Transverse colon (tissue), 4 donors: ENCODE measurements around the gene RNGTT. TPM values are rescaled to one million over a fixed set of nuclear protein-coding genes. Genes with fewer than 3 reads are reported as not detected.

ENCODE experiments used
- DNase-seq: peaks from one replicate; pipeline ENCODE4 v3.0.0-alpha.2; 2019
- H3K27ac ChIP-seq, 4 donors: fragments of 200-600 bp; sonication (generic); 2 replicates each; pipeline ENCODE4 v1.5.1; 2016 to 2018; ENCODE audit warnings: inconsistent platforms in 4 of 4
- H3K27me3 ChIP-seq: fragments of 200-600 bp; sonication (generic); 2 replicates; pipeline ENCODE4 v1.5.1; 2017; ENCODE audit warnings: inconsistent platforms
- H3K36me3 ChIP-seq, 4 donors: fragments of 200-600 bp; sonication (generic); 2 replicates each; pipeline ENCODE4 v1.5.1; 2017 to 2019; ENCODE audit warnings: inconsistent platforms in 4 of 4
- H3K4me1 ChIP-seq, 4 donors: fragments of 200-600 bp; sonication (generic); 2 replicates each; pipeline ENCODE4 v1.5.1; 2017 to 2020; ENCODE audit warnings: inconsistent platforms in 4 of 4
- H3K4me3 ChIP-seq, 4 donors: fragments of 200-600 bp; sonication (generic); 1 replicate in 1 of 4; 2 replicates in 3 of 4; pipeline versions ENCODE4 v1.5.1 to v1.6.1; 2017 to 2019; ENCODE audit warnings: inconsistent platforms in 4 of 4
- H3K9me3 ChIP-seq, 2 donors: fragments of 200-600 bp; sonication (generic); 2 replicates each; pipeline ENCODE4 v1.5.1; 2017 to 2019; ENCODE audit warnings: inconsistent platforms in 2 of 2
- CTCF ChIP-seq, 5 experiments: fragments of 200-600 bp in 3 of 5; fragments of 450-650 bp in 2 of 5; sonication (generic) in 3 of 5; IDR thresholded peaks; 1 replicate in 2 of 5; 2 replicates in 3 of 5; pipeline ENCODE4 v1.5.1; 2016 to 2017; ENCODE audit warnings: antibody characterized with exemption in 5 of 5, inconsistent platforms in 3 of 5, mild to moderate bottlenecking in 2 of 5, moderate library complexity in 1 of 5
- EP300 ChIP-seq: sonication (generic); formaldehyde crosslinking; IDR thresholded peaks from one replicate; pipeline ENCODE4 v1.6.1; 2017; ENCODE audit warnings: antibody characterized with exemption, low read depth
- POLR2A ChIP-seq: fragments of 450-650 bp; IDR thresholded peaks from one replicate; pipeline ENCODE4 v1.6.1; 2016; ENCODE audit warnings: antibody characterized with exemption, mild to moderate bottlenecking, moderate library complexity
- POLR2AphosphoS5 ChIP-seq, 3 donors: sonication (generic); formaldehyde crosslinking; IDR thresholded peaks; one replicate each; pipeline ENCODE4 v1.6.1; 2016; ENCODE audit warnings: antibody characterized with exemption in 3 of 3
- WGBS, 2 donors: methylation state at CpG; one replicate each; pipeline ENCODE4 v1.1.5; 2018; ENCODE audit warnings: low coverage in 1 of 2; 5-methylcytosine and 5-hydroxymethylcytosine counted together
- in situ Hi-C, 4 donors: fragments of 200-750 bp; cut with MboI; loops; one replicate each; pipeline versions ENCODE4 v1.15.0 to v1.15.1; 2017; ENCODE audit warnings: low sequenced_read_pairs in 3 of 4, low pct_ligation_motif_present in 1 of 4, low pct_unique_long_range_greater_than_20kb in 1 of 4
- intact Hi-C: fragments of 100-400 bp; cut with DNase I; formaldehyde crosslinking; loops from one replicate; pipeline ENCODE4 v1.15.1; 2023; ENCODE audit warnings: low total_unique reads
- total RNA-seq, 4 donors: library from RNA; depleted of rRNA; stranded (reverse); fragments of >200 nt; gene quantifications; one replicate each; pipeline ENCODE4 v1.1.0, GENCODE V29; 2016

The RNGTT gene
- total RNA-seq, 4 donors from 2014 or later, result 5.4 to 20.9 (median 15.2) TPM

GRCh38 chr6:88626460-88626859 lies 337.0 kb downstream of the RNGTT start:
- in situ Hi-C loops, result no loop called here
- intact Hi-C loops, result no loop called here
- H3K36me3 ChIP-seq, result no peaks in the 10 kb centered on the region
- H3K4me3 ChIP-seq, result no peak overlapping the region
- DNase-seq, result no peak
- no peaks in the 10 kb centered on the region for H3K4me1 ChIP-seq
- no peaks in the 10 kb centered on the region for H3K9me3 ChIP-seq
- H3K27me3 ChIP-seq, result no peaks in the 10 kb centered on the region
- no peak overlapping the region for H3K27ac ChIP-seq
- TF ChIP-seq POLR2AphosphoS5 (IDR thresholded peaks at IDR 0.05) (no peak), CTCF (IDR thresholded peaks at IDR 0.05) (no peak), EP300 (no peak), POLR2A (no peak)
- 40 to 58% methylated on average over 1 of the region's 1 CpG for WGBS, 2 donors

- H3K36me3 ChIP-seq, result no peaks in the 10 kb centered on the region
- no peak for DNase-seq
- intact Hi-C loops (no loop called here), in situ Hi-C loops (no loop called here)
- 94 to 100% methylated on average over 2 of the region's 2 CpGs for WGBS, 2 donors
- no peak for TF ChIP-seq CTCF (IDR thresholded peaks at IDR 0.05)
- TF ChIP-seq EP300, result no peak
- no peak for TF ChIP-seq POLR2AphosphoS5 (IDR thresholded peaks at IDR 0.05)
- no peak overlapping the region for H3K27ac ChIP-seq
- H3K27me3 ChIP-seq, result no peaks in the 10 kb centered on the region
- no peak overlapping the region for H3K4me3 ChIP-seq
- H3K4me1 ChIP-seq, result no peaks in the 10 kb centered on the region
- no peaks in the 10 kb centered on the region for H3K9me3 ChIP-seq
Observed at GRCh38 chr6:88623531-88623930, 339.9 kb downstream of the RNGTT start.

GRCh38 chr6:88619951-88620350 lies 343.5 kb downstream of the RNGTT start:
- DNase-seq, result no peak
- TF ChIP-seq CTCF (IDR thresholded peaks at IDR 0.05) (no peak), POLR2A (no peak), EP300 (no peak), POLR2AphosphoS5 (IDR thresholded peaks at IDR 0.05) (no peak)
- Histone ChIP-seq H3K36me3 (no peaks in the 10 kb centered on the region), H3K27me3 (no peaks in the 10 kb centered on the region), H3K9me3 (no peaks in the 10 kb centered on the region), H3K27ac (no peak overlapping the region), H3K4me1 (no peaks in the 10 kb centered on the region), H3K4me3 (no peak overlapping the region)
- WGBS, 2 donors, result 92 to 100% methylated on average over 7 of the region's 7 CpGs
- intact Hi-C loops (no loop called here), in situ Hi-C loops (no loop called here)

GRCh38 chr6:88616380-88616779 lies 347.0 kb downstream of the RNGTT start:
- WGBS, 2 donors, result 74 to 80% methylated on average over 1 of the region's 1 CpG
- intact Hi-C loops, result no loop called here

More at GRCh38 chr6:88616380-88616779, 347.0 kb downstream of the RNGTT start:
- Histone ChIP-seq H3K4me1 (no peaks in the 10 kb centered on the region), H3K36me3 (peaks cover 0 to 6% (median 0%) of the 10 kb centered on the region in 4 donors), H3K4me3 (no peak overlapping the region), H3K27me3 (no peaks in the 10 kb centered on the region), H3K9me3 (no peaks in the 10 kb centered on the region), H3K27ac (no peak overlapping the region)
- in situ Hi-C loops, result no loop called here
- no peak for TF ChIP-seq EP300
- TF ChIP-seq POLR2AphosphoS5 (IDR thresholded peaks at IDR 0.05), result no peak
- no peak for TF ChIP-seq POLR2A
- TF ChIP-seq CTCF (IDR thresholded peaks at IDR 0.05), result no peak
- no peak for DNase-seq
